Stimulated activated CD4-positive, alpha-beta T cell treated with anti-CD3 and anti-CD28 coated beads, Interleukin-12 subunit alpha, Interleukin-12 subunit beta, amount 100 ng/mL, for 4 hours (primary cell): ENCODE measurements around the gene SCUBE1.

ENCODE experiments used
- DNase-seq: peaks from one replicate; pipeline ENCODE4 v3.0.0-alpha.2; 2020

Gene SCUBE1

GRCh38 chr22:43169310-43170130, 173.7 kb downstream of the SCUBE1 start:
- DNase-seq: no peak

GRCh38 chr22:43168471-43169309, 174.5 kb downstream of the SCUBE1 start:
- no peak for DNase-seq

- DNase-seq: no peak
These were observed 176.1 kb downstream of the SCUBE1 start for GRCh38 chr22:43167001-43167589.

- DNase-seq: no peak
These were observed 176.8 kb downstream of the SCUBE1 start for GRCh38 chr22:43166132-43166930.

GRCh38 chr22:43164636-43165035, 178.5 kb downstream of the SCUBE1 start:
- DNase-seq: no peak

GRCh38 chr22:43163241-43163795, 179.9 kb downstream of the SCUBE1 start:
- no peak for DNase-seq

- DNase-seq: no peak
These were observed 180.6 kb downstream of the SCUBE1 start for GRCh38 chr22:43162412-43163150.

- no peak for DNase-seq
These were observed 182.6 kb downstream of the SCUBE1 start for GRCh38 chr22:43160497-43161126.

GRCh38 chr22:43159484-43160178, 183.5 kb downstream of the SCUBE1 start:
- DNase-seq: no peak

GRCh38 chr22:43158778-43159483, 184.2 kb downstream of the SCUBE1 start:
- no peak for DNase-seq

GRCh38 chr22:43157874-43158546, 185.2 kb downstream of the SCUBE1 start:
- no peak for DNase-seq

- no peak for DNase-seq
These were observed 186.8 kb downstream of the SCUBE1 start for GRCh38 chr22:43156413-43156812.

- no peak for DNase-seq
These were observed 187.4 kb downstream of the SCUBE1 start for GRCh38 chr22:43155789-43156188.

- no peak for DNase-seq
These were observed 188.2 kb downstream of the SCUBE1 start for GRCh38 chr22:43154887-43155536.

- no peak for DNase-seq
These were observed 189.3 kb downstream of the SCUBE1 start for GRCh38 chr22:43153899-43154298.

GRCh38 chr22:43152357-43153071, 190.7 kb downstream of the SCUBE1 start:
- DNase-seq: peak; percentile 55

GRCh38 chr22:43152003-43152356, 191.2 kb downstream of the SCUBE1 start:
- no peak for DNase-seq
